ENCODE measurements around the gene VSIG8.

The VSIG8 gene

DNA sequence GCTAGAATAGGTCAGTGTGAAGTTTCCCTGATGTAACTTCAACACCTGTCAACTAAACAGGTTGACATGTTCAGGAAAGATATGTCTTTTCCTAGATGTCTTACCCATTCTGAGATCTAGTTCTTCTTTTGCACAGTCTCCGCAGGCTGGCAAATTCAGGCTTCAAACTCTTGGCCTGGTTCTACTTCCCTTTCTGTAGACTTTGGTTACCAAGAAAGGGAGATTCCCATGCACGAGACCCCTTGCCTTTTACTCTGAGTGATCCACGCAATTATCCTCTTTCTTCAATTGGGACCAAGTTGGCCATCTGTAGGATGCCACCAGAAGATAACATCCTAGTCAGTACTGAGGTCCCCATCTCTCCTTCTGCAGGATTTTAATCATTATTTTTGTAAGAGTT is 35.5 kb upstream of the VSIG8 start:
- DNase-seq (ENCODE audit: insufficient read length, low spot score) (no peak), FAIRE-seq (no peak)
- TF ChIP-seq POLR2AphosphoS5 (IDR thresholded peaks at IDR 0.05; ENCODE audit: low read depth, low read length) (no peak), POU2F2 (IDR thresholded peaks at IDR 0.05; ENCODE audit: low read depth, low read length) (no peak), POLR2A (IDR thresholded peaks at IDR 0.05; ENCODE audit: low read depth, low read length) (no peak), SPI1 (IDR thresholded peaks at IDR 0.05; ENCODE audit: low read depth, low read length) (no peak), TAF1 (IDR thresholded peaks at IDR 0.05; ENCODE audit: low read depth, low read length) (no peak), PAX5 (IDR thresholded peaks at IDR 0.05; ENCODE audit: insufficient read depth, low read length, severe bottlenecking) (no peak)

DNA sequence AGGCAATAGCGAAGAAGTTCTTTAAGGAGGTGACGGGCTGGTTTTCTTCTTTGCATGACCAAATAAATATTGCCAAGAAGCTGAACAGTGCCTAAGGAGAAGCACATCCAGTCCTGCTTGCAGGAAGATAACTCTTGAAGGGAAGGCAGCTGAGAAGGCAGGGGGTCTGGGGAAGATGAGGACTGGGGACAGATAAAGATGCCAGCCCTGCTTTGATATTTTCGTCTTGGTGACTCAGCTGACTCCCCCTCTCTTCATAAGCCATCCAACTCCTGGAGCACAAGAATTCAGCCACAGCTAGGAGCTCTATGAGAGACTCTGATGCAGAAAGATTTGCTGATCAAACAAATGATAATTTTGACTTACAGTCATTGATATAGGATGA is 34.1 kb upstream of the VSIG8 start:
- FAIRE-seq = no peak

GRCh38 chr1:159895836-159896545 is 33.5 kb upstream of the VSIG8 start:
- no peak for DNase-seq (ENCODE audit: insufficient read length, low spot score)
- TF ChIP-seq POU2F2 (IDR thresholded peaks at IDR 0.05; ENCODE audit: low read depth, low read length) (no peak), PAX5 (IDR thresholded peaks at IDR 0.05; ENCODE audit: insufficient read depth, low read length, severe bottlenecking) (no peak), TAF1 (IDR thresholded peaks at IDR 0.05; ENCODE audit: low read depth, low read length) (no peak), POLR2AphosphoS5 (IDR thresholded peaks at IDR 0.05; ENCODE audit: low read depth, low read length) (no peak), SPI1 (IDR thresholded peaks at IDR 0.05; ENCODE audit: low read depth, low read length) (no peak), POLR2A (IDR thresholded peaks at IDR 0.05; ENCODE audit: low read depth, low read length) (no peak)
- no peak for FAIRE-seq

More for the DNA sequence above, 34.1 kb upstream of the VSIG8 start:
- TF ChIP-seq TAF1 (IDR thresholded peaks at IDR 0.05; ENCODE audit: low read depth, low read length) (no peak), POLR2A (IDR thresholded peaks at IDR 0.05; ENCODE audit: low read depth, low read length) (no peak), PAX5 (IDR thresholded peaks at IDR 0.05; ENCODE audit: insufficient read depth, low read length, severe bottlenecking) (no peak), POU2F2 (IDR thresholded peaks at IDR 0.05; ENCODE audit: low read depth, low read length) (no peak), POLR2AphosphoS5 (IDR thresholded peaks at IDR 0.05; ENCODE audit: low read depth, low read length) (no peak), SPI1 (IDR thresholded peaks at IDR 0.05; ENCODE audit: low read depth, low read length) (no peak)
- no peak for DNase-seq (ENCODE audit: insufficient read length, low spot score)

DNA sequence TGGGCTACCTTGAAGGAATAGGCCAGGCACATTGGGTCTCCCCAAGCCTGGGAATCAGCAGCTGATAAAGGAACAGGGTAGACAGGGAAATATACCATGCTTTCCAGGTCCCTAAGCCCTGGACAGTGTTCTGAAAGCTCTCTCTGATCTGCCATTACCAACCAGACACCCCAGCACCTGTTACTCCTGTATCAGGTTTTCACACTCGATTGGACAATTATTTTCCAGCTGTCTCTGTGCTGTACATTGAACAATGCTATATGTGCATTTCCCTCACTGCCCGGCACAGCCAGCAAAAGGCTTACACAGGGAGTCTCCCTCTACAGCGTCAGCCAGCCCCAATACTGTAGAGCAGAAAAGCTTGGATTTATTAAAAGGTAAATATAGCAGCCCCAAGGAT is 32.8 kb upstream of the VSIG8 start:
- FAIRE-seq (no peak), DNase-seq (ENCODE audit: insufficient read length, low spot score) (no peak)
- no peak for TF ChIP-seq POU2F2 (IDR thresholded peaks at IDR 0.05; ENCODE audit: low read depth, low read length)
- no peak for TF ChIP-seq POLR2AphosphoS5 (IDR thresholded peaks at IDR 0.05; ENCODE audit: low read depth, low read length)
- no peak for TF ChIP-seq POLR2A (IDR thresholded peaks at IDR 0.05; ENCODE audit: low read depth, low read length)
- TF ChIP-seq PAX5 (IDR thresholded peaks at IDR 0.05; ENCODE audit: insufficient read depth, low read length, severe bottlenecking) = no peak
- no peak for TF ChIP-seq SPI1 (IDR thresholded peaks at IDR 0.05; ENCODE audit: low read depth, low read length)
- no peak for TF ChIP-seq TAF1 (IDR thresholded peaks at IDR 0.05; ENCODE audit: low read depth, low read length)

DNA sequence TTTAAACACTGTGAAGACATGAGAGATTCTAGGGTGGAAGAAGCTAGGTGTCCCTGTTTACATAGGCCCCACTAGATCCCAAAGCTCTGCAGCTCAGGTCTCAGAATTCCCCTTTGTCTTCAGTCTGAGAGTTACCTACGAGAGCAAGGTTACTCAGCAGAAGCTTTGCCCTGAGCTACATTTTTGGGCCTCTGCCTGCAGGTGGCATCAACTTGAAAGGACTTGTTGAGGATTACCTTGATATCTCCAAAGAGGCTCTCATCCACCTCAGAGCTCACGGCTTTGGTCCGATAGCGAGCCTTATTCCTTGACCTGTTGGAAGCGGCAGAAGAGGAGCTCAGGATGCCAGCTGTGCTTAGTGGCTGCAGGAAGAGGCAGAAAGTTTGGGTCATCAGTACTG is 30.5 kb upstream of the VSIG8 start:
- FAIRE-seq (no peak), DNase-seq (ENCODE audit: insufficient read length, low spot score) (no peak)
- TF ChIP-seq POLR2AphosphoS5 (IDR thresholded peaks at IDR 0.05; ENCODE audit: low read depth, low read length) = no peak
- no peak for TF ChIP-seq PAX5 (IDR thresholded peaks at IDR 0.05; ENCODE audit: insufficient read depth, low read length, severe bottlenecking)
- TF ChIP-seq POU2F2 (IDR thresholded peaks at IDR 0.05; ENCODE audit: low read depth, low read length) = no peak
- TF ChIP-seq TAF1 (IDR thresholded peaks at IDR 0.05; ENCODE audit: low read depth, low read length) = no peak
- no peak for TF ChIP-seq POLR2A (IDR thresholded peaks at IDR 0.05; ENCODE audit: low read depth, low read length)
- no peak for TF ChIP-seq SPI1 (IDR thresholded peaks at IDR 0.05; ENCODE audit: low read depth, low read length)

- FAIRE-seq (peak; percentile 95), DNase-seq (ENCODE audit: insufficient read length, low spot score) (peak; percentile 44)
- no peak for TF ChIP-seq TAF1 (IDR thresholded peaks at IDR 0.05; ENCODE audit: low read depth, low read length)
- no peak for TF ChIP-seq POLR2AphosphoS5 (IDR thresholded peaks at IDR 0.05; ENCODE audit: low read depth, low read length)
- TF ChIP-seq POLR2A (IDR thresholded peaks at IDR 0.05; ENCODE audit: low read depth, low read length) = no peak
- peak; percentile 59; the same call in 1 of the 2 replicates for TF ChIP-seq POU2F2 (IDR thresholded peaks at IDR 0.05; ENCODE audit: low read depth, low read length)
These were observed 29.1 kb upstream of the VSIG8 start for GRCh38 chr1:159891275-159892157.

DNA sequence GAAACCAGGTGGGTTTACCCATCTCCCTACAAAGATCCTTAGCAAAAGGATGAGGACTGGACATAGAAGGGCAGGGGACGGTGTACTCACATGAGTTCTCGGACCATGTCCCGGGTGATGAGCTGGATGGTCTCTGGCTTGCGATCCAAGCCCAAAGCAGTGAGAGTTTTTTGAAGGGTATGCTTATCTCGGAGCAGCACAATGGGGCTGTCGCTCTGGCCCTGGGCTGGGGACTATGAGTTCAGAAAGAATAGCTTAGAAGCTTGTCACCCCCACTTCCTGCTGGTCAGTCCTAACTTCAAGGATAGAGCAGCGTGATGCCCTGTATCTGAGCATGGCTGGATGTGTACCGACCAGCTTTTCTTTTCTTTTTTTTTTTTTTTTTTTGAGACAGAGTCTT is 27.9 kb upstream of the VSIG8 start:
- no peak for TF ChIP-seq SPI1 (IDR thresholded peaks at IDR 0.05; ENCODE audit: low read depth, low read length)
- TF ChIP-seq POLR2A (IDR thresholded peaks at IDR 0.05; ENCODE audit: low read depth, low read length) = no peak
- TF ChIP-seq POU2F2 (IDR thresholded peaks at IDR 0.05; ENCODE audit: low read depth, low read length) = no peak
- TF ChIP-seq PAX5 (IDR thresholded peaks at IDR 0.05; ENCODE audit: insufficient read depth, low read length, severe bottlenecking) = no peak
- no peak for TF ChIP-seq TAF1 (IDR thresholded peaks at IDR 0.05; ENCODE audit: low read depth, low read length)
- TF ChIP-seq POLR2AphosphoS5 (IDR thresholded peaks at IDR 0.05; ENCODE audit: low read depth, low read length) = no peak
- FAIRE-seq (no peak), DNase-seq (ENCODE audit: insufficient read length, low spot score) (no peak)

DNA sequence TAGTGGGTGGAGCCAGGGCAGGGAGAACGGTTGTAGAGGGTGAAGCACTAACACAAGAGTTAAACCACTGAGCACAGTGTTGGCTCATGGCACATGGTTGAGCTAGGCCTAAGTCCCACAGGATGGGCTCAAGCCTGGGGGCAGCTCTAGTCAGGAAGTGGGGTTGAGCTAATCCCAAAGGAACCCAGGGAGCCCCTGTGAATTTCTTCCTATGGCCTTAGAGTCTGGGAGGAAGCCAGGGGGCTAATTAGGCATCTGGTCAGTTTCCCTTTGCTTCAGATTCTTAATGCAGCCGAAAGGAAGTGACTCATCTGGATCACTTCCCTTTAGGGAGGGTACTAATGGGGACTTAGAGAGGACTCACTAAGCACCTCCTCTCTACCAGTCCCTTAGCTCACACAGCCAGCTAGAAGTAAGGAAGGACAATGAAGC is 27.4 kb upstream of the VSIG8 start:
- DNase-seq (ENCODE audit: insufficient read length, low spot score) = peak; percentile 59
- no peak for TF ChIP-seq PAX5 (IDR thresholded peaks at IDR 0.05; ENCODE audit: insufficient read depth, low read length, severe bottlenecking)
- peak; percentile 95 for TF ChIP-seq SPI1 (IDR thresholded peaks at IDR 0.05; ENCODE audit: low read depth, low read length)
- peak; percentile 78 for FAIRE-seq

GRCh38 chr1:159889202-159889601 is 26.7 kb upstream of the VSIG8 start:
- TF ChIP-seq POLR2AphosphoS5 (IDR thresholded peaks at IDR 0.05; ENCODE audit: low read depth, low read length) (no peak), SPI1 (IDR thresholded peaks at IDR 0.05; ENCODE audit: low read depth, low read length) (peak; percentile 94)
- FAIRE-seq = peak; percentile 66

More at GRCh38 chr1:159889202-159889601, 26.7 kb upstream of the VSIG8 start:
- DNase-seq (ENCODE audit: insufficient read length, low spot score) = no peak
